SK-N-SH (cell line): ENCODE data around the gene TEAD1. TPM values are rescaled to one million over a fixed set of nuclear protein-coding genes. Genes with fewer than 3 reads are reported as not detected.

Experiments used
- CTCF ChIA-PET: fragments of 300-600, 350-600 bp; formaldehyde crosslinking; extraction: SDS; loops from one replicate; lab custom pipeline; 2021; lab: Yijun Ruan, JAX
- POLR2A ChIA-PET: fragments of 350-600 bp; sonication (Branson Sonifier 250); formaldehyde crosslinking; extraction: SDS; loops from one replicate; lab custom pipeline; 2020; ENCODE audit warnings: antibody characterized with exemption, inconsistent platforms; lab: Yijun Ruan, JAX
- DNase-seq: peaks from one replicate; pipeline ENCODE4 v3.0.0; 2012
- H2AFZ ChIP-seq: fragments of 200-600 bp; sonication (generic); 2 replicates; pipeline ENCODE4 v1.8.1; 2016; ENCODE audit warnings: antibody characterized with exemption, mild to moderate bottlenecking, low read depth
- H3F3A ChIP-seq: fragments of 200-600 bp; sonication (generic); replicated peaks from 2 replicates; pipeline ENCODE3; 2016; ENCODE audit warnings: antibody characterized with exemption, mild to moderate bottlenecking; ENCODE audit not compliant: insufficient read depth
- H3K27ac ChIP-seq, 2 experiments: fragments of 200-500 bp in 1 of 2; fragments of 200-600 bp in 1 of 2; sonication (Bioruptor generic) in 1 of 2; sonication (generic), shearing (Covaris generic) in 1 of 2; 2 replicates each; pipeline versions ENCODE4 v1.5.1 to v1.6.1; 2014 to 2016; ENCODE audit warnings: low read depth in 2 of 2, inconsistent platforms in 1 of 2, low read length in 1 of 2, mild to moderate bottlenecking in 1 of 2, mixed read lengths in 1 of 2
- H3K27me3 ChIP-seq: fragments of 200-600 bp; sonication (generic), shearing (Covaris generic); 2 replicates; pipeline ENCODE4 v1.6.1; 2016; ENCODE audit warnings: mixed run types; ENCODE audit not compliant: insufficient read depth
- H3K36me3 ChIP-seq, 2 experiments: fragments of 200-500 bp in 1 of 2; fragments of 200-600 bp in 1 of 2; sonication (Bioruptor generic) in 1 of 2; sonication (generic) in 1 of 2; replicated peaks in 1 of 2; 2 replicates each; pipeline versions ENCODE3 to v1.5.1; 2014 to 2016; ENCODE audit warnings: low read length in 1 of 2, mild to moderate bottlenecking in 1 of 2; ENCODE audit not compliant: insufficient read depth in 2 of 2, control insufficient read depth in 1 of 2
- H3K4me1 ChIP-seq, 2 experiments: fragments of 200-500 bp in 1 of 2; fragments of 200-600 bp in 1 of 2; sonication (Bioruptor generic) in 1 of 2; sonication (generic), shearing (Covaris generic) in 1 of 2; 2 replicates each; pipeline versions ENCODE4 v1.5.1 to v1.6.1; 2014 to 2016; ENCODE audit warnings: low read depth in 1 of 2, low read length in 1 of 2, mixed run types in 1 of 2; ENCODE audit not compliant: insufficient read depth in 2 of 2, control insufficient read depth in 1 of 2
- H3K4me2 ChIP-seq: fragments of 200-600 bp; sonication (generic), shearing (Covaris generic); 2 replicates; pipeline ENCODE4 v1.6.1; 2017; ENCODE audit warnings: mixed run types
- H3K4me3 ChIP-seq, 2 experiments: fragments of 200-500 bp in 1 of 2; fragments of 200-600 bp in 1 of 2; sonication (Bioruptor generic) in 1 of 2; sonication (generic), shearing (Covaris generic) in 1 of 2; 2 replicates each; pipeline versions ENCODE4 v1.5.1 to v1.8.1; 2014 to 2016; ENCODE audit warnings: low read depth in 2 of 2, inconsistent platforms in 1 of 2, low read length in 1 of 2, mild to moderate bottlenecking in 1 of 2, mixed read lengths in 1 of 2, moderate library complexity in 1 of 2
- H3K79me2 ChIP-seq: fragments of 200-600 bp; sonication (generic); 2 replicates; pipeline ENCODE4 v1.8.1; 2017; ENCODE audit warnings: mild to moderate bottlenecking; ENCODE audit not compliant: insufficient read depth
- H3K9ac ChIP-seq: fragments of 200-600 bp; sonication (generic); 2 replicates; pipeline ENCODE4 v1.6.1; 2017; ENCODE audit warnings: mixed run types
- H3K9me2 ChIP-seq: fragments of 200-600 bp; sonication (generic); 2 replicates; pipeline ENCODE4 v1.6.1; 2017; ENCODE audit warnings: mixed run types
- H3K9me3 ChIP-seq: fragments of 200-600 bp; sonication (generic); 2 replicates; pipeline ENCODE4 v1.6.1; 2017; ENCODE audit warnings: mixed run types, mild to moderate bottlenecking, moderate library complexity
- H4K20me1 ChIP-seq: fragments of 200-600 bp; sonication (generic); 2 replicates; pipeline ENCODE4 v1.6.1; 2017; ENCODE audit warnings: mild to moderate bottlenecking, mixed run types; ENCODE audit not compliant: insufficient read depth
- CHD2 ChIP-seq: fragments of 150-350 bp; IDR thresholded peaks from 2 replicates; pipeline ENCODE4 v1.6.1; 2018; ENCODE audit warnings: low read length; ENCODE audit not compliant: partially characterized antibody
- ELF1 ChIP-seq: IDR thresholded peaks from 2 replicates; pipeline ENCODE4 v1.4.0; 2012
- EP300 ChIP-seq, 2 experiments: IDR thresholded peaks; 2 replicates each; pipeline versions ENCODE4 v1.4.0 to v1.6.1; 2012; ENCODE audit warnings: borderline replicate concordance in 1 of 2, low read depth in 1 of 2, low read length in 1 of 2
- EZH2phosphoT487 ChIP-seq: fragments of 200-600 bp; sonication (generic); IDR thresholded peaks from 2 replicates; pipeline ENCODE4 v1.6.1; 2017; ENCODE audit warnings: low read depth, mixed run types, mild to moderate bottlenecking, antibody characterized with exemption, moderate library complexity, borderline replicate concordance
- FOXM1 ChIP-seq: IDR thresholded peaks from 2 replicates; pipeline ENCODE4 v1.4.0; 2012; ENCODE audit warnings: low read depth, mild to moderate bottlenecking
- GABPA ChIP-seq: IDR thresholded peaks from 2 replicates; pipeline ENCODE4 v1.4.0; 2012; ENCODE audit warnings: low read depth, mild to moderate bottlenecking
- GATA2 ChIP-seq: sonication (generic); formaldehyde crosslinking; IDR thresholded peaks from 2 replicates; pipeline ENCODE4 v1.5.0; 2020; ENCODE audit warnings: mild to moderate bottlenecking, missing genetic modification reagents
- JUND ChIP-seq: IDR thresholded peaks from 2 replicates; pipeline ENCODE4 v1.4.0; 2012
- MEF2A ChIP-seq: IDR thresholded peaks from 2 replicates; pipeline ENCODE4 v1.4.0; 2012; ENCODE audit warnings: low read depth, borderline replicate concordance
- MXI1 ChIP-seq: IDR thresholded peaks from 2 replicates; pipeline ENCODE4 v1.6.1; 2012; ENCODE audit warnings: mild to moderate bottlenecking, low read depth, low read length, improper control_type of control experiment
- NFIC ChIP-seq: IDR thresholded peaks from 2 replicates; pipeline ENCODE4 v1.4.0; 2012; ENCODE audit warnings: borderline replicate concordance
- NRF1 ChIP-seq: IDR thresholded peaks from 2 replicates; pipeline ENCODE4 v1.6.1; 2012; ENCODE audit warnings: low read depth, mild to moderate bottlenecking, low read length
- PBX3 ChIP-seq: IDR thresholded peaks from 2 replicates; pipeline ENCODE4; 2012
- POLR2AphosphoS5 ChIP-seq: IDR thresholded peaks from 2 replicates; pipeline ENCODE4 v1.6.1; 2012; ENCODE audit warnings: low read depth, low read length
- RCOR1 ChIP-seq: fragments of 150-350 bp; IDR thresholded peaks from 2 replicates; pipeline ENCODE4 v1.6.1; 2017; ENCODE audit warnings: antibody characterized with exemption, low read length
- RFX5 ChIP-seq: IDR thresholded peaks from 2 replicates; pipeline ENCODE4 v1.6.1; 2012; ENCODE audit warnings: mild to moderate bottlenecking, improper control_type of control experiment, low read length
- RXRA ChIP-seq: IDR thresholded peaks from 2 replicates; pipeline ENCODE4 v1.4.0; 2012; ENCODE audit warnings: low read depth, mild to moderate bottlenecking, borderline replicate concordance
- SIN3A ChIP-seq: IDR thresholded peaks from 2 replicates; pipeline ENCODE4 v1.6.1; 2012; ENCODE audit warnings: low read depth, mild to moderate bottlenecking, low read length, moderate library complexity, borderline replicate concordance
- SMC3 ChIP-seq: IDR thresholded peaks from 2 replicates; pipeline ENCODE4 v1.6.1; 2012; ENCODE audit warnings: low read depth, low read length, improper control_type of control experiment
- TAF1 ChIP-seq: IDR thresholded peaks from 2 replicates; pipeline ENCODE4 v1.6.1; 2012; ENCODE audit warnings: low read depth, mild to moderate bottlenecking, low read length, moderate library complexity, borderline replicate concordance
- TCF12 ChIP-seq: IDR thresholded peaks from 2 replicates; pipeline ENCODE4 v1.4.0; 2012
- TEAD4 ChIP-seq: IDR thresholded peaks from 2 replicates; pipeline ENCODE4 v1.4.0; 2012; ENCODE audit warnings: mild to moderate bottlenecking, borderline replicate concordance; ENCODE audit not compliant: insufficient read depth
- YY1 ChIP-seq: IDR thresholded peaks from 2 replicates; pipeline ENCODE4 v1.4.0; 2012; ENCODE audit warnings: low read depth, mild to moderate bottlenecking
- WGBS: methylation state at CpG from one replicate; pipeline ENCODE4 v1.1.6; 2017; ENCODE audit warnings: low lambda C conversion rate; 5-methylcytosine and 5-hydroxymethylcytosine counted together
- polyA plus RNA-seq, 3 experiments: library from polyadenylated mRNA; depleted of rRNA; stranded (reverse); fragments of >200 nt; gene quantifications; 2 replicates each; pipeline ENCODE4 v1.2.3, GENCODE V29; 2012
- TF ChIP-seq, protein P1 (sequence below): IDR thresholded peaks from 2 replicates; pipeline ENCODE4 v1.4.0; 2012; ENCODE audit warnings: low read depth, borderline replicate concordance
- TF ChIP-seq, protein P2 (sequence below): IDR thresholded peaks from 2 replicates; pipeline ENCODE4 v1.4.0; 2012; ENCODE audit warnings: low read depth
- TF ChIP-seq, protein P3 (sequence below): fragments of 200-600 bp; sonication (generic); IDR thresholded peaks from 2 replicates; pipeline ENCODE4 v1.6.1; 2017; ENCODE audit warnings: antibody characterized with exemption, mild to moderate bottlenecking, moderate library complexity
- TF ChIP-seq, protein P4 (sequence below): fragments of 150-350 bp; IDR thresholded peaks from 2 replicates; pipeline ENCODE4 v1.6.1; 2017; ENCODE audit warnings: antibody characterized with exemption, low read length, low read depth, borderline replicate concordance
- TF ChIP-seq, protein P5 (sequence below): fragments of 150-350 bp; IDR thresholded peaks from 2 replicates; pipeline ENCODE4 v1.6.1; 2016; ENCODE audit warnings: mild to moderate bottlenecking, low read depth, low read length

TEAD1 gene
- polyA plus RNA-seq, 1 of the 3 experiments (the other 2 are of a cell fraction) = 31.2 TPM

DNA sequence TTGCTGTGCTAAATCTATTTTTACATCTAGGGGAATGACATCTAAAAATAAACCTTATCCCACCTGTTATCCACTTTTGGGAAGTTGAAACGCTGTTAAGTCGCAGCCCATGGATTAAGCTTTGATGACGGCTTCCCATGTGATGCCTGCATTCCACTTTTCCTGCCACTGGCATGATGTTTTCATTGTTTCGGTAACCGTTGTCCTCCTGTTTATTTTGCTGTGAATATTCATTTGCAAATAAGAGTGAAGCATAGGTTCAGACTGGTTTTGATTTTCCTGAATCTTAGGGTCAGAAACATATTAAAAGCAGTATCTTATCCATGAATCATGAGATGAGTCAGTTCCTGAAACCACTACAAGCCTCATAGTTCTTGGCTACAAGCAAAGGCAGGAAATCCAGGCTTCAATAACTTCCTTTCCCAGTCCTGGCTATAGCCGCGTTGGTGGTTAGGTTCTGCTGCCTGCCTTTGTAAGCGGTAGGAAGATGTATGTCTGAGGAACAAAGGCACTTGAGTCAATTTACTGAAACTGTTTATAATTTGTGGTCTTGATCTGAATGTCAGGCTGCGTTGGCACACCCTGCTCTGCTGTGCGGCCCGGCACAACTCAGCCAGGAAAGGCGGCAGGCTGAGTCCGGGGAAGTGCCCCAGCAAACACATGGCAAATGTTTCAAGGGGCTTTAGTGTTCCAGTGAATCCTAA lies 19.4 kb downstream of the TEAD1 start:
- no peak overlapping the region for H2AFZ ChIP-seq
- H3K4me3 ChIP-seq = peak overlapping the region; percentile 25 to 50; a peak in 3 of 4 replicates
- H3K4me2 ChIP-seq = peak overlapping the region; percentile 78
- peaks cover 77 to 79% of the 10 kb centered on the region in 2 experiments for H3K4me1 ChIP-seq
- peak; percentile 34 for DNase-seq
- no peaks in the 10 kb centered on the region for H3K9me3 ChIP-seq
- CTCF ChIA-PET = interaction anchor here (0.9 to 1.0 kb wide), 3 partner anchors 15 to 284 kb away, joined by 3 to 4 read pairs (median 3); no protein-coding TSS in a partner anchor
- POLR2A ChIA-PET = interaction anchor here (3.0 kb wide), 1 partner anchor 14 kb away, joined by 14 read pairs; no protein-coding TSS in a partner anchor
- no peaks in the 10 kb centered on the region for H3K36me3 ChIP-seq
- peaks cover 89% of the 10 kb centered on the region for H3K79me2 ChIP-seq
- no peaks in the 10 kb centered on the region for H3K27me3 ChIP-seq
- peak overlapping the region; percentile 87 for H3K9ac ChIP-seq
- WGBS = 5% methylated on average over 13 of the region's 13 CpGs
- H3F3A ChIP-seq = peaks cover 60% of the 10 kb centered on the region
- peak overlapping the region; percentile 96 to 100 for H3K27ac ChIP-seq
- no peaks in the 10 kb centered on the region for H3K9me2 ChIP-seq
- no peaks in the 10 kb centered on the region for H4K20me1 ChIP-seq
- TF ChIP-seq SMC3 = peak; percentile 1; the same call in 1 of the 2 replicates
- peak; percentile 93 for TF ChIP-seq FOXM1
- peak; percentile 85 for TF ChIP-seq POLR2AphosphoS5
- peak; percentile 61 for TF ChIP-seq GABPA
- no peak for TF ChIP-seq GATA2 (CRISPR knock-in tag)
- no peak for TF ChIP-seq NRF1
- TF ChIP-seq ELF1 = peak; percentile 61; the same call in 1 of the 2 replicates
- TF ChIP-seq MXI1 = 0 out of 2 replicates have a peak, but pooled peaks have one; percentile 3
- TF ChIP-seq NFIC = peak; percentile 96
- peak; percentile 80 for TF ChIP-seq TEAD4
- no peak for TF ChIP-seq EZH2phosphoT487
- TF ChIP-seq, protein P1, sequence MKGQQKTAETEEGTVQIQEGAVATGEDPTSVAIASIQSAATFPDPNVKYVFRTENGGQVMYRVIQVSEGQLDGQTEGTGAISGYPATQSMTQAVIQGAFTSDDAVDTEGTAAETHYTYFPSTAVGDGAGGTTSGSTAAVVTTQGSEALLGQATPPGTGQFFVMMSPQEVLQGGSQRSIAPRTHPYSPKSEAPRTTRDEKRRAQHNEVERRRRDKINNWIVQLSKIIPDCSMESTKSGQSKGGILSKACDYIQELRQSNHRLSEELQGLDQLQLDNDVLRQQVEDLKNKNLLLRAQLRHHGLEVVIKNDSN = no peak; the same call in 1 of the 2 replicates
- TF ChIP-seq MEF2A = peak; percentile 71; the same call in 1 of the 2 replicates
- TF ChIP-seq, protein P2, sequence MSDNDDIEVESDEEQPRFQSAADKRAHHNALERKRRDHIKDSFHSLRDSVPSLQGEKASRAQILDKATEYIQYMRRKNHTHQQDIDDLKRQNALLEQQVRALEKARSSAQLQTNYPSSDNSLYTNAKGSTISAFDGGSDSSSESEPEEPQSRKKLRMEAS = peak; percentile 76; the same call in 1 of the 2 replicates
- TF ChIP-seq PBX3 = peak; percentile 79
- no peak for TF ChIP-seq RFX5
- peak; percentile 54 to 90 for TF ChIP-seq EP300 (IDR thresholded peaks at IDR 0.05; ENCODE audit: borderline replicate concordance in 1 of 2, low read depth in 1 of 2, low read length in 1 of 2)
- TF ChIP-seq TCF12 = peak; percentile 97
- TF ChIP-seq YY1 = peak; percentile 38; the same call in 1 of the 2 replicates
- TF ChIP-seq CHD2 = no peak
- TF ChIP-seq, protein P3, sequence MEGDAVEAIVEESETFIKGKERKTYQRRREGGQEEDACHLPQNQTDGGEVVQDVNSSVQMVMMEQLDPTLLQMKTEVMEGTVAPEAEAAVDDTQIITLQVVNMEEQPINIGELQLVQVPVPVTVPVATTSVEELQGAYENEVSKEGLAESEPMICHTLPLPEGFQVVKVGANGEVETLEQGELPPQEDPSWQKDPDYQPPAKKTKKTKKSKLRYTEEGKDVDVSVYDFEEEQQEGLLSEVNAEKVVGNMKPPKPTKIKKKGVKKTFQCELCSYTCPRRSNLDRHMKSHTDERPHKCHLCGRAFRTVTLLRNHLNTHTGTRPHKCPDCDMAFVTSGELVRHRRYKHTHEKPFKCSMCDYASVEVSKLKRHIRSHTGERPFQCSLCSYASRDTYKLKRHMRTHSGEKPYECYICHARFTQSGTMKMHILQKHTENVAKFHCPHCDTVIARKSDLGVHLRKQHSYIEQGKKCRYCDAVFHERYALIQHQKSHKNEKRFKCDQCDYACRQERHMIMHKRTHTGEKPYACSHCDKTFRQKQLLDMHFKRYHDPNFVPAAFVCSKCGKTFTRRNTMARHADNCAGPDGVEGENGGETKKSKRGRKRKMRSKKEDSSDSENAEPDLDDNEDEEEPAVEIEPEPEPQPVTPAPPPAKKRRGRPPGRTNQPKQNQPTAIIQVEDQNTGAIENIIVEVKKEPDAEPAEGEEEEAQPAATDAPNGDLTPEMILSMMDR = no peak
- peak; percentile 91 for TF ChIP-seq RXRA
- TF ChIP-seq SIN3A = peak; percentile 83; the same call in 1 of the 2 replicates
- no peak for TF ChIP-seq RCOR1
- TF ChIP-seq, protein P4, sequence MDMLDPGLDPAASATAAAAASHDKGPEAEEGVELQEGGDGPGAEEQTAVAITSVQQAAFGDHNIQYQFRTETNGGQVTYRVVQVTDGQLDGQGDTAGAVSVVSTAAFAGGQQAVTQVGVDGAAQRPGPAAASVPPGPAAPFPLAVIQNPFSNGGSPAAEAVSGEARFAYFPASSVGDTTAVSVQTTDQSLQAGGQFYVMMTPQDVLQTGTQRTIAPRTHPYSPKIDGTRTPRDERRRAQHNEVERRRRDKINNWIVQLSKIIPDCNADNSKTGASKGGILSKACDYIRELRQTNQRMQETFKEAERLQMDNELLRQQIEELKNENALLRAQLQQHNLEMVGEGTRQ = no peak
- peak; percentile 98 for TF ChIP-seq JUND
- TF ChIP-seq, protein P5, sequence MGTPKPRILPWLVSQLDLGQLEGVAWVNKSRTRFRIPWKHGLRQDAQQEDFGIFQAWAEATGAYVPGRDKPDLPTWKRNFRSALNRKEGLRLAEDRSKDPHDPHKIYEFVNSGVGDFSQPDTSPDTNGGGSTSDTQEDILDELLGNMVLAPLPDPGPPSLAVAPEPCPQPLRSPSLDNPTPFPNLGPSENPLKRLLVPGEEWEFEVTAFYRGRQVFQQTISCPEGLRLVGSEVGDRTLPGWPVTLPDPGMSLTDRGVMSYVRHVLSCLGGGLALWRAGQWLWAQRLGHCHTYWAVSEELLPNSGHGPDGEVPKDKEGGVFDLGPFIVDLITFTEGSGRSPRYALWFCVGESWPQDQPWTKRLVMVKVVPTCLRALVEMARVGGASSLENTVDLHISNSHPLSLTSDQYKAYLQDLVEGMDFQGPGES = no peak
- TF ChIP-seq TAF1 = peak; percentile 56
